ENCODE data around the gene SCYL3.

The SCYL3 gene

GRCh38 chr1:169848456-169848855 lies 45.2 kb downstream of the SCYL3 start:
- Histone ChIP-seq H3F3A (ENCODE audit: insufficient read depth) (no peaks in the 10 kb centered on the region; the same call in 1 of the 2 replicates), H3K79me2 (ENCODE audit: insufficient read depth, low read length) (no peaks in the 10 kb centered on the region), H3K27ac (ENCODE audit: low read depth, low read length) (no peak overlapping the region), H3K36me3 (ENCODE audit: low read length) (peaks cover 75% of the 10 kb centered on the region), H3K9ac (ENCODE audit: low read length) (no peak overlapping the region), H3K9me2 (replicated peaks; ENCODE audit: insufficient read depth, low read length) (no peaks in the 10 kb centered on the region), H2AFZ (ENCODE audit: low read depth, low read length, severe bottlenecking) (no peak overlapping the region), H3K4me2 (ENCODE audit: low read depth, low read length, poor library complexity, severe bottlenecking) (no peak overlapping the region), H3K27me3 (ENCODE audit: low read length) (no peaks in the 10 kb centered on the region), H3K4me3 (ENCODE audit: insufficient read depth, low read length, poor library complexity, severe bottlenecking) (no peak overlapping the region), H3K9me3 (ENCODE audit: insufficient read depth, low read length) (no peaks in the 10 kb centered on the region), H4K20me1 (ENCODE audit: low read depth, low read length) (no peaks in the 10 kb centered on the region)
- TF ChIP-seq CTCF (IDR thresholded peaks at IDR 0.05; ENCODE audit: insufficient read depth, low read length, poor library complexity, severe bottlenecking) (no peak), EZH2phosphoT487 (conservative IDR thresholded peaks at IDR 0.05; ENCODE audit: low read length) (no peak)

GRCh38 chr1:169844941-169845608 lies 48.6 kb downstream of the SCYL3 start:
- no peak overlapping the region for H3K27ac ChIP-seq (ENCODE audit: low read depth, low read length)

DNA sequence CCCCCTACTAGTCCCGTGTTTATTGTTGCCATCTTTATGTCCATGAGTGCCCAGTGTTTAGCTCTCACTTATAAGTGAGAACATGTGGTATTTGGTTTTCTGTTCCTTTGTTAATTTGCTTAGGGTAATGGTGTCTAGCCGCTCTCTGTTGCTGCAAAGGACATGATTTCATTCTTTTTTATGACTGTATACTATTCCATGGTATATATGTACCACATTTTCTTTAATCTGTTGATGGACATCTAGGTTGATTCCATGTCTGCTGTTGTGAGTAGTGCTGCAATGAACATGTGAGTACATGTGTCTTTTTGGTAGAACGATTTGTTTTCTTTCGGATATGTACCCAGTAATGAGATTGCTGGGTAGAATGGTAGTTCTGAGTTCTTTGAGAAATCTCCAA lies 54.8 kb downstream of the SCYL3 start:
- Histone ChIP-seq H3K79me2 (ENCODE audit: insufficient read depth, low read length) (peaks cover 23% of the 10 kb centered on the region), H3K9me2 (replicated peaks; ENCODE audit: insufficient read depth, low read length) (no peaks in the 10 kb centered on the region), H3F3A (ENCODE audit: insufficient read depth) (peaks cover 11% of the 10 kb centered on the region; the same call in 1 of the 2 replicates), H2AFZ (ENCODE audit: low read depth, low read length, severe bottlenecking) (no peak overlapping the region), H3K9ac (ENCODE audit: low read length) (no peak overlapping the region), H3K4me3 (ENCODE audit: insufficient read depth, low read length, poor library complexity, severe bottlenecking) (no peak overlapping the region), H4K20me1 (ENCODE audit: low read depth, low read length) (no peaks in the 10 kb centered on the region), H3K27ac (ENCODE audit: low read depth, low read length) (no peak overlapping the region), H3K4me2 (ENCODE audit: low read depth, low read length, poor library complexity, severe bottlenecking) (no peak overlapping the region), H3K36me3 (ENCODE audit: low read length) (peaks cover 69% of the 10 kb centered on the region), H3K27me3 (ENCODE audit: low read length) (no peaks in the 10 kb centered on the region), H3K9me3 (ENCODE audit: insufficient read depth, low read length) (no peaks in the 10 kb centered on the region)
- TF ChIP-seq EZH2phosphoT487 (conservative IDR thresholded peaks at IDR 0.05; ENCODE audit: low read length) (no peak), CTCF (IDR thresholded peaks at IDR 0.05; ENCODE audit: insufficient read depth, low read length, poor library complexity, severe bottlenecking) (no peak)

More at GRCh38 chr1:169844941-169845608, 48.6 kb downstream of the SCYL3 start:
- Histone ChIP-seq H3K9me2 (replicated peaks; ENCODE audit: insufficient read depth, low read length) (no peaks in the 10 kb centered on the region), H2AFZ (ENCODE audit: low read depth, low read length, severe bottlenecking) (no peak overlapping the region), H3K79me2 (ENCODE audit: insufficient read depth, low read length) (peaks cover 9% of the 10 kb centered on the region; the same call in 1 of the 2 replicates), H3K4me3 (ENCODE audit: insufficient read depth, low read length, poor library complexity, severe bottlenecking) (no peak overlapping the region), H3K36me3 (ENCODE audit: low read length) (peaks cover 58% of the 10 kb centered on the region), H3K9me3 (ENCODE audit: insufficient read depth, low read length) (no peaks in the 10 kb centered on the region), H3F3A (ENCODE audit: insufficient read depth) (no peaks in the 10 kb centered on the region), H3K4me2 (ENCODE audit: low read depth, low read length, poor library complexity, severe bottlenecking) (no peak overlapping the region), H3K9ac (ENCODE audit: low read length) (no peak overlapping the region), H3K27me3 (ENCODE audit: low read length) (no peaks in the 10 kb centered on the region), H4K20me1 (ENCODE audit: low read depth, low read length) (no peaks in the 10 kb centered on the region)
- TF ChIP-seq EZH2phosphoT487 (conservative IDR thresholded peaks at IDR 0.05; ENCODE audit: low read length) (no peak), CTCF (IDR thresholded peaks at IDR 0.05; ENCODE audit: insufficient read depth, low read length, poor library complexity, severe bottlenecking) (no peak)
